Measurements from ENCODE around the gene GORASP2. TPM values are rescaled to one million over a fixed set of nuclear protein-coding genes. Genes with fewer than 3 reads are reported as not detected.
A peak's percentile ranks its signal among the peaks of the same experiment; 100 is the strongest.

Gene GORASP2
- total RNA-seq, 4 donors from 2014 or later = 40.6 to 59.8 (median 47.1) TPM

DNA sequence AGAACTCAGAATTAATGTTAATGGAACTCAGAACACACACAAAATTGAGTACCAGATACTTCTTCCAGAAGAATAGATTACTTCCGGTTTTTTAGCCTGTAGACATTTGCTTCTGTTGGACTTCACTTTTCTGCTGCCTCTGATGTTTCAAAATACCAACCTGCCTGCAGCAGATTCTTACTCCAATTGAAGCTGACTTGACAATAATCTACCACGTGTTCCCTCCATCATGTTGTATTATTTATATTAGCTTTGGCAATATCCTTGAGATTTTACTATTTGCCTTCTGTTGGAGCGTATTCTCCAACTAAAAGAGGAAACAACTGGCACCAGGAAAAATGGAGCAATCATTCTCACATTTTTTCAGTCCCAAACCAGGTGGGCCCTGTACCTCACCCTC lies 3.1 kb upstream of the GORASP2 start:
- TF ChIP-seq, protein P1, sequence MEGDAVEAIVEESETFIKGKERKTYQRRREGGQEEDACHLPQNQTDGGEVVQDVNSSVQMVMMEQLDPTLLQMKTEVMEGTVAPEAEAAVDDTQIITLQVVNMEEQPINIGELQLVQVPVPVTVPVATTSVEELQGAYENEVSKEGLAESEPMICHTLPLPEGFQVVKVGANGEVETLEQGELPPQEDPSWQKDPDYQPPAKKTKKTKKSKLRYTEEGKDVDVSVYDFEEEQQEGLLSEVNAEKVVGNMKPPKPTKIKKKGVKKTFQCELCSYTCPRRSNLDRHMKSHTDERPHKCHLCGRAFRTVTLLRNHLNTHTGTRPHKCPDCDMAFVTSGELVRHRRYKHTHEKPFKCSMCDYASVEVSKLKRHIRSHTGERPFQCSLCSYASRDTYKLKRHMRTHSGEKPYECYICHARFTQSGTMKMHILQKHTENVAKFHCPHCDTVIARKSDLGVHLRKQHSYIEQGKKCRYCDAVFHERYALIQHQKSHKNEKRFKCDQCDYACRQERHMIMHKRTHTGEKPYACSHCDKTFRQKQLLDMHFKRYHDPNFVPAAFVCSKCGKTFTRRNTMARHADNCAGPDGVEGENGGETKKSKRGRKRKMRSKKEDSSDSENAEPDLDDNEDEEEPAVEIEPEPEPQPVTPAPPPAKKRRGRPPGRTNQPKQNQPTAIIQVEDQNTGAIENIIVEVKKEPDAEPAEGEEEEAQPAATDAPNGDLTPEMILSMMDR (IDR thresholded peaks at IDR 0.05) = no peak
- TF ChIP-seq POLR2AphosphoS5 (IDR thresholded peaks at IDR 0.05) (no peak), POLR2A (IDR thresholded peaks at IDR 0.05) (no peak), EP300 (IDR thresholded peaks at IDR 0.05) (no peak)
- Histone ChIP-seq H3K4me1 (peaks cover 18% of the 10 kb centered on the region), H3K27me3 (no peaks in the 10 kb centered on the region), H3K9me3 (peaks cover 4% of the 10 kb centered on the region), H3K36me3 (no peaks in the 10 kb centered on the region), H3K27ac (no peak overlapping the region), H3K4me3 (no peak overlapping the region)
- no peak for DNase-seq (ENCODE audit: low spot score in 2 of 2)
- WGBS = 78% methylated on average over 3 of the region's 3 CpGs

DNA sequence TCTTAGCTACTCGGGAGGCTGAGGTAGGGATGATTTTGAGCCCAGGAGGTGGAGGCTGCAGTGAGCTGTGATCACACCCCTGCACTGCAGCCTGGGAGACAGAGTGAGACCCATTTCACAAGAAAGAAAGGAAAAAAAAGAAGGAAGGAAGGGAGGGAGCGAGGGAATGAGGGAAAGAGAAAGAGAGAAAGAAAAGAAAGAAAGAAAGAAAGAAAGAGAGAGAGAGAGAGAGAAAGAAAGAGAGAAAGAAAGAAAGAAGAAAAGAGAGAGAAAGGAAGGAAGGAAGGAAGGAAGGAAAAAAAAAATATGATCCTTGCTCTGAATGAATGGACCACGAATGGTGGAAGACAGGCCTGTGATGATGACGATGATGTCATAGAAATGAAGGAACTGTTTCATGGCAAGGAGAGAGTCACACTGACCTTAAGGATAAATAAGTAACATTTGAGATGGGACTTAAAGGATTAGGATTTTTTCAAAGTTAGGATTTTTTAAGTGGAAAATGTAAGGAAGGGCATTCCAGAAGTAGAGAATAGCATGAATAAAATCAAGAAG lies 2.2 kb upstream of the GORASP2 start:
- no peak for DNase-seq (ENCODE audit: low spot score in 2 of 2)
- no peak overlapping the region for H3K27ac ChIP-seq
- H3K9me3 ChIP-seq = peaks cover 4% of the 10 kb centered on the region
- WGBS = 89% methylated on average over 4 of the region's 4 CpGs
- peaks cover 27% of the 10 kb centered on the region for H3K4me1 ChIP-seq
- H3K4me3 ChIP-seq = no peak overlapping the region
- no peaks in the 10 kb centered on the region for H3K36me3 ChIP-seq
- TF ChIP-seq, protein P1 (IDR thresholded peaks at IDR 0.05) = no peak
- TF ChIP-seq POLR2A (IDR thresholded peaks at IDR 0.05) = no peak
- no peak for TF ChIP-seq POLR2AphosphoS5 (IDR thresholded peaks at IDR 0.05)
- no peak for TF ChIP-seq EP300 (IDR thresholded peaks at IDR 0.05)
- H3K27me3 ChIP-seq = no peaks in the 10 kb centered on the region

- H3K4me1 ChIP-seq = peaks cover 37% of the 10 kb centered on the region
- no peaks in the 10 kb centered on the region for H3K27me3 ChIP-seq
- H3K36me3 ChIP-seq = no peaks in the 10 kb centered on the region
- peak overlapping the region; percentile 93 for H3K27ac ChIP-seq
- TF ChIP-seq, protein P1 (IDR thresholded peaks at IDR 0.05) = no peak
- TF ChIP-seq EP300 (IDR thresholded peaks at IDR 0.05) (no peak), POLR2A (IDR thresholded peaks at IDR 0.05) (no peak), POLR2AphosphoS5 (IDR thresholded peaks at IDR 0.05) (no peak)
- peaks cover 4% of the 10 kb centered on the region for H3K9me3 ChIP-seq
- WGBS = 65% methylated on average over 17 of the region's 17 CpGs
- peak overlapping the region; percentile 74 for H3K4me3 ChIP-seq
- no peak for DNase-seq (ENCODE audit: low spot score in 2 of 2)
These were observed 823 bp upstream of the GORASP2 start for GRCh38 chr2:170928036-170928823.

- DNase-seq (ENCODE audit: low spot score in 2 of 2) = peak; percentile 75 to 80
- Histone ChIP-seq H3K9me3 (no peaks in the 10 kb centered on the region), H3K27me3 (no peaks in the 10 kb centered on the region), H3K4me3 (peak overlapping the region; percentile 74), H3K36me3 (no peaks in the 10 kb centered on the region), H3K4me1 (peaks cover 42% of the 10 kb centered on the region), H3K27ac (peak overlapping the region; percentile 93)
- no peak for TF ChIP-seq POLR2A (IDR thresholded peaks at IDR 0.05)
- no peak for TF ChIP-seq POLR2AphosphoS5 (IDR thresholded peaks at IDR 0.05)
- no peak for TF ChIP-seq EP300 (IDR thresholded peaks at IDR 0.05)
- TF ChIP-seq, protein P1 (IDR thresholded peaks at IDR 0.05) = no peak
- under 1% methylated on average over 17 of the region's 21 CpGs for WGBS
These were observed 615 bp downstream of the GORASP2 start for GRCh38 chr2:170929686-170930050.
